Spleen (tissue), 11 donors: ENCODE results near the gene ADAMTSL1. TPM values are rescaled to one million over a fixed set of nuclear protein-coding genes. Genes with fewer than 3 reads are reported as not detected.

ENCODE experiments used
- DNase-seq: peaks from one replicate; pipeline ENCODE4 v3.0.0-alpha.2; 2020
- H3K27ac ChIP-seq, 8 donors: fragments of 200-600 bp; sonication (generic) in 7 of 8; 1 replicate in 4 of 8; 2 replicates in 4 of 8; pipeline versions ENCODE4 v1.5.0 to v1.8.0; 2016 to 2021; ENCODE audit warnings: inconsistent platforms in 4 of 8, mild to moderate bottlenecking in 4 of 8, moderate library complexity in 1 of 8
- H3K27me3 ChIP-seq, 7 donors: fragments of 200-600 bp; sonication (generic) in 6 of 7; replicated peaks in 1 of 7; 1 replicate in 4 of 7; 2 replicates in 3 of 7; pipeline versions ENCODE4 v1.5.0 to v1.8.0; 2016 to 2021; ENCODE audit warnings: inconsistent platforms in 3 of 7, mild to moderate bottlenecking in 1 of 7
- H3K36me3 ChIP-seq, 6 donors: fragments of 200-600 bp; sonication (generic) in 5 of 6; 1 replicate in 4 of 6; 2 replicates in 2 of 6; pipeline versions ENCODE4 v1.5.0 to v1.8.0; 2016 to 2021; ENCODE audit warnings: inconsistent platforms in 2 of 6
- H3K4me1 ChIP-seq, 6 donors: fragments of 200-600 bp; sonication (generic) in 5 of 6; 1 replicate in 3 of 6; 2 replicates in 3 of 6; pipeline versions ENCODE4 v1.5.0 to v1.8.0; 2016 to 2021; ENCODE audit warnings: inconsistent platforms in 3 of 6
- H3K4me3 ChIP-seq, 8 donors: fragments of 200-600 bp; sonication (generic) in 7 of 8; 1 replicate in 4 of 8; 2 replicates in 4 of 8; pipeline versions ENCODE4 v1.5.0 to v1.8.0; 2016 to 2021; ENCODE audit warnings: inconsistent platforms in 4 of 8, mild to moderate bottlenecking in 4 of 8, moderate library complexity in 2 of 8
- H3K9me3 ChIP-seq, 8 donors: fragments of 200-600 bp; sonication (generic) in 7 of 8; 1 replicate in 4 of 8; 2 replicates in 4 of 8; pipeline versions ENCODE4 v1.5.0 to v1.8.0; 2016 to 2021; ENCODE audit warnings: inconsistent platforms in 4 of 8
- CTCF ChIP-seq, 11 experiments: fragments of 200-600 bp in 7 of 11; fragments of 450-650 bp in 4 of 11; sonication (generic) in 4 of 11; IDR thresholded peaks in 8 of 11; conservative IDR thresholded peaks in 3 of 11; 1 replicate in 7 of 11; 2 replicates in 4 of 11; pipeline versions ENCODE4 v1.4.0 to v1.8.0; 2016 to 2021; ENCODE audit warnings: antibody characterized with exemption in 11 of 11, inconsistent platforms in 4 of 11, mild to moderate bottlenecking in 1 of 11
- POLR2A ChIP-seq, 3 donors: fragments of 450-650 bp; IDR thresholded peaks; one replicate each; pipeline ENCODE4 v1.5.1; 2017; ENCODE audit warnings: antibody characterized with exemption in 3 of 3, mild to moderate bottlenecking in 1 of 3
- POLR2AphosphoS5 ChIP-seq, 3 donors: sonication (generic); formaldehyde crosslinking; IDR thresholded peaks; one replicate each; pipeline ENCODE4 v1.5.1; 2017; ENCODE audit warnings: antibody characterized with exemption in 3 of 3
- WGBS, 5 donors: extraction: QIAGEN DNeasy Blood & Tissue Kit in 3 of 5; methylation state at CpG; one replicate each; pipeline versions ENCODE4 v1.1.5 to v1.1.7; 2013 to 2018; 5-methylcytosine and 5-hydroxymethylcytosine counted together
- intact Hi-C: fragments of 100-400 bp; cut with DNase I; formaldehyde crosslinking; loops from one replicate; pipeline ENCODE4 v1.15.0; 2023; ENCODE audit warnings: low total_unique reads
- polyA plus RNA-seq, 3 donors: library from polyadenylated mRNA; stranded (reverse); fragments of 200-250 nt; gene quantifications; one replicate each; pipeline ENCODE4 v1.2.1, GENCODE V29; 2013
- total RNA-seq, 7 donors: library from RNA; depleted of rRNA in 3 of 7; stranded (reverse); fragments of >200 nt in 3 of 7; fragmentation: NEBNext Ultra II Directional in 4 of 7; extraction: Animal tissue kit (Norgen Biotek cat#: 25700) in 4 of 7; gene quantifications; one replicate each; pipeline versions ENCODE4 v1.1.0 to v1.2.1, GENCODE V29; 2016 to 2021
- donor health status: healthy with polysubstance abuse.
- donor health status: DM: no; HTN: no; CAD: no; lungs with moderate emphysema.
- donor health status: DM: no; HTN: no; CAD: no.
- donor health status: Bipolar disorder and iron deficiency.
- donor health status: healthy.
- donor health status: DM: no; HTN: no; CAD: no.
- donor health status: DM: yes; HTN: yes; CAD: no.

Gene ADAMTSL1
- total and polyA plus RNA-seq, 10 donors: 0.35 to 5.3 (median 2.2) TPM

DNA sequence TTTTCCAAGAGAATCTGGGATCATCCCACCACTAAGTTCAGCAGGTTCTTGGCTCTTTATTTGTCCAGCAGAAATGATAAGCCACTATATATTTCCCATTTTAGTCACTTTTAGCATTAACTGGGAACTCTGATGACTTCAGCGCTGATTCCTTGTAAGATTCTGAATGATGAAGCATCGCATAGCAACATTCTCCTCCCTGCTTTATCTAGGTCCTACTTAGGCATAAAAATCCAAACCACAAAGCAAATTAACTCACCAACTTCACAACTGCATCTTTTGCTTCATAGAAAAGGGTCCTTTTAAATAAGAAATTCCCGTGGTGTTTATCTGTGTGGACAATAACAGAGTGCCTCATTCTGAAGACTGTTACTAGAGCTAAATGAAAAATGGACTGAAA lies 355.1 kb downstream of the ADAMTSL1 start:
- DNase-seq: no peak
- no peak for TF ChIP-seq POLR2A (IDR thresholded peaks at IDR 0.05)
- no peaks in the 10 kb centered on the region for H3K9me3 ChIP-seq
- no peak overlapping the region for H3K4me3 ChIP-seq
- WGBS, 5 donors: 90 to 93% (median 92%) methylated on average over 3 of the region's 3 CpGs
- H3K27me3 ChIP-seq: no peaks in the 10 kb centered on the region
- H3K36me3 ChIP-seq: no peaks in the 10 kb centered on the region
- no peaks in the 10 kb centered on the region for H3K4me1 ChIP-seq
- no peak overlapping the region for H3K27ac ChIP-seq
- intact Hi-C loops: no loop called here

DNA sequence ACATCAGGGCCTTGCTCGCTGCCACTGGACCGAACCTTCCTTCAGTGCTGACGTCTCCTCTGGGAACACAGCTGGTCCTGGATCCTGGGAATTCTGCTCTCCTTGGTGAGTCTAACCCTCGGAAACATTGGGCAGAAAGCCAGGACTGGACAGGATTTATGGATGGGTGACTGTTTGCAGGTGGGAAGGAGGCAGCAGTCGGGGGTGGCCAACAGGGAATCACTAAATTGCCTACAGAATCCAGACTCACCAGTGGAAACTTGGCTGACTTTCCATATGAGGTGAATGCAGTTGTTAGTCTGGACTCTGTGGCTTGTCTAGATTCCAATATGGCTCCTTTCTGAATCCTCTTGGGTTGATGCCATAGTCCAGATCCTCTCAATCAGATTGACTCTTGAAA lies 355.9 kb downstream of the ADAMTSL1 start:
- Histone ChIP-seq H3K4me1 (no peaks in the 10 kb centered on the region), H3K4me3 (no peak overlapping the region), H3K36me3 (no peaks in the 10 kb centered on the region), H3K27ac (no peak overlapping the region), H3K9me3 (no peaks in the 10 kb centered on the region), H3K27me3 (no peaks in the 10 kb centered on the region)
- intact Hi-C loops: no loop called here
- no peak for DNase-seq
- no peak for TF ChIP-seq POLR2AphosphoS5 (IDR thresholded peaks at IDR 0.05)
- no peak for TF ChIP-seq CTCF (IDR thresholded peaks at IDR 0.05 in 8 of 11, conservative IDR thresholded peaks at IDR 0.05 in 3 of 11)
- TF ChIP-seq POLR2A (IDR thresholded peaks at IDR 0.05): no peak
- 77 to 84% (median 80%) methylated on average over 5 of the region's 5 CpGs for WGBS, 5 donors

DNA sequence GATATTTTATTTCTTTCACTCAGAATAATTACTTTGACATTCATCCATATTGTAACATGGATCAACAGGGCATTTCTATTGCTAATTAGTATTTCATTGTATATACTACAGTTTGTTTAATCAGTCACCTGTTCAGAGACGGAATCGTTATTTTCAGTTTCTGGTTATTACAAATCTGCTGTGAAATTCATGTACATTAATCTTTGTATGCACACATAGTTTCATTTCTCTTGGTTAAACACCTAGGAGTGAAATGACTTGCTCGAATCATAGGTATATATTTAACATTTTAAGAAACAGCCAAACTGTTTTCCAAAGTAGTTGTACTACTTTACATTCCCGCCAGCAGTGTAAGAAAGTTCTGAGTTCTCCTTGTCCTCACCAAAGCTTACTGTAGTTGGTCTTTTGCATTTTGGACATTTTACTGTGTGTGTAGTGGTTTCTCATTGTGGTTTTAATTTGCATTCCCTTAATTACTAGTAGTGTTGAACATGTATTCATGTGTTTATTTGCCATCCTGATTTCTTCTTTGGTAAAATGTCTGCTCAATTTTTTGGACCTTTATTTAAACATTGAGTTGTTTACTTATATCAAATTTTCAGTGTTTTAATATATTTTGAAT lies 360.9 kb downstream of the ADAMTSL1 start:
- intact Hi-C loops: no loop called here
- no peaks in the 10 kb centered on the region for H3K4me1 ChIP-seq
- no peaks in the 10 kb centered on the region for H3K36me3 ChIP-seq
- TF ChIP-seq POLR2A (IDR thresholded peaks at IDR 0.05) (no peak), CTCF (IDR thresholded peaks at IDR 0.05 in 8 of 11, conservative IDR thresholded peaks at IDR 0.05 in 3 of 11) (no peak), POLR2AphosphoS5 (IDR thresholded peaks at IDR 0.05) (no peak)
- no peaks in the 10 kb centered on the region for H3K9me3 ChIP-seq
- no peak for DNase-seq
- H3K4me3 ChIP-seq: no peak overlapping the region
- WGBS, 5 donors: 75 to 90% (median 82%) methylated on average over 4 of the region's 4 CpGs
- H3K27me3 ChIP-seq: no peaks in the 10 kb centered on the region
- H3K27ac ChIP-seq: no peak overlapping the region

GRCh38 chr9:18837402-18837801 lies 363.4 kb downstream of the ADAMTSL1 start:
- H3K27me3 ChIP-seq: no peaks in the 10 kb centered on the region
- DNase-seq: no peak
- H3K4me3 ChIP-seq: no peak overlapping the region
- H3K27ac ChIP-seq: no peak overlapping the region
- WGBS, 5 donors: 79 to 95% (median 81%) methylated on average over 5 of the region's 5 CpGs
- no peaks in the 10 kb centered on the region for H3K9me3 ChIP-seq
- H3K4me1 ChIP-seq: no peaks in the 10 kb centered on the region
- intact Hi-C loops: no loop called here
- H3K36me3 ChIP-seq: no peaks in the 10 kb centered on the region
- TF ChIP-seq POLR2A (IDR thresholded peaks at IDR 0.05) (no peak), CTCF (IDR thresholded peaks at IDR 0.05 in 8 of 11, conservative IDR thresholded peaks at IDR 0.05 in 3 of 11) (no peak), POLR2AphosphoS5 (IDR thresholded peaks at IDR 0.05) (no peak)
